A549 (cell line): ENCODE data around the gene CBX5. TPM values are rescaled to one million over a fixed set of nuclear protein-coding genes. Genes with fewer than 3 reads are reported as not detected.

Experiments
- ATAC-seq, 2 experiments: fragments of 200-7000 bp in 1 of 2; fragments of >200 bp in 1 of 2; cut with Nextera tagmentation in 1 of 2; cut with Tn5 transposase in 1 of 2; 3 replicates each; pipeline versions ENCODE4 v1.8.0 to v1.9.1; 2018 to 2020; ENCODE audit warnings: mild to moderate bottlenecking in 1 of 2, moderate library complexity in 1 of 2
- CTCF ChIA-PET: fragments of 300-600 bp; sonication (Branson Sonifier 250); formaldehyde crosslinking; extraction: SDS; loops from one replicate; lab custom pipeline; 2021; ENCODE audit warnings: antibody characterized with exemption, inconsistent platforms; lab: Yijun Ruan, JAX
- POLR2A ChIA-PET: fragments of 350-600 bp; formaldehyde crosslinking; extraction: SDS; loops from one replicate; lab custom pipeline; 2021; ENCODE audit warnings: antibody characterized with exemption, inconsistent platforms; lab: Yijun Ruan, JAX
- DNase-seq, 2 experiments: peaks; one replicate each; pipeline versions ENCODE4 v3.0.0 to v3.0.0-alpha.2; 2011 to 2016; ENCODE audit warnings: low read depth in 1 of 2, low spot score in 1 of 2
- FAIRE-seq: peaks from 2 replicates; lab custom pipeline; 2011; peaks lifted over from hg19 to GRCh38; lab: Jason Lieb, UNC
- H3K27ac ChIP-seq, 2 experiments: fragments of >200 bp; sonication (Bioruptor Twin); formaldehyde crosslinking; 3 replicates each; pipeline ENCODE4 v1.5.1; 2016 to 2017
- H3K4me1 ChIP-seq: fragments of >200 bp; sonication (Bioruptor Twin); formaldehyde crosslinking; 3 replicates; pipeline ENCODE4 v1.6.1; 2016
- H3K4me2 ChIP-seq: fragments of >200 bp; sonication (Bioruptor Twin); formaldehyde crosslinking; 3 replicates; pipeline ENCODE4 v1.6.1; 2016
- H3K4me3 ChIP-seq: fragments of >200 bp; sonication (Bioruptor Twin); formaldehyde crosslinking; 3 replicates; pipeline ENCODE4 v1.5.1; 2016
- H3K9me3 ChIP-seq: fragments of >200 bp; sonication (Bioruptor Twin); formaldehyde crosslinking; 3 replicates; pipeline ENCODE4 v1.6.1; 2016
- ATOH8 ChIP-seq: fragments of 250-450 bp; sonication (Bioruptor Pico); IDR thresholded peaks from 2 replicates; pipeline ENCODE4 v1.5.0; 2020; ENCODE audit warnings: low read depth, mild to moderate bottlenecking, moderate library complexity
- BCL3 ChIP-seq: fragments of >200 bp; sonication (Bioruptor Twin); formaldehyde crosslinking; IDR thresholded peaks from 3 replicates; pipeline ENCODE4 v1.6.1; 2016
- CBX8 ChIP-seq: fragments of 200-600 bp; sonication (generic); IDR thresholded peaks from 2 replicates; pipeline ENCODE4 v1.6.1; 2016
- CEBPB ChIP-seq, 2 experiments: fragments of >200 bp in 1 of 2; sonication (Bioruptor Twin) in 1 of 2; formaldehyde crosslinking in 1 of 2; IDR thresholded peaks; 2 replicates each; pipeline ENCODE4 v1.6.1; 2012 to 2016
- CTCF ChIP-seq: fragments of >200 bp; sonication (Bioruptor Twin); formaldehyde crosslinking; IDR thresholded peaks from 3 replicates; pipeline ENCODE4 v1.5.1; 2016
- ELK1 ChIP-seq: fragments of 150-350 bp; IDR thresholded peaks from 2 replicates; pipeline ENCODE4 v1.6.1; 2014; ENCODE audit warnings: low read depth, mild to moderate bottlenecking, low read length
- EP300 ChIP-seq, 2 experiments: fragments of >200 bp; sonication (Bioruptor Twin); formaldehyde crosslinking; IDR thresholded peaks; 2 replicates in 1 of 2; 3 replicates in 1 of 2; pipeline ENCODE4 v1.6.1; 2016 to 2017
- FOSB ChIP-seq: fragments of 250-450 bp; sonication (Bioruptor Pico); IDR thresholded peaks from 2 replicates; pipeline ENCODE4 v1.5.0; 2020; ENCODE audit warnings: mild to moderate bottlenecking, moderate library complexity
- HEYL ChIP-seq: fragments of 250-450 bp; sonication (Bioruptor Pico); IDR thresholded peaks from 2 replicates; pipeline ENCODE4 v1.8.0; 2021; ENCODE audit warnings: mild to moderate bottlenecking, moderate library complexity
- HMGXB4 ChIP-seq: fragments of 250-450 bp; sonication (Bioruptor Pico); IDR thresholded peaks from 2 replicates; pipeline ENCODE4 v1.5.0; 2021; ENCODE audit warnings: mild to moderate bottlenecking, moderate library complexity, borderline replicate concordance
- HOXA7 ChIP-seq: fragments of 250-450 bp; sonication (Bioruptor Pico); IDR thresholded peaks from 2 replicates; pipeline ENCODE4 v1.5.0; 2020; ENCODE audit warnings: mild to moderate bottlenecking, moderate library complexity
- HOXB5 ChIP-seq: fragments of 250-450 bp; sonication (Bioruptor Pico); IDR thresholded peaks from 2 replicates; pipeline ENCODE4 v1.5.0; 2020; ENCODE audit warnings: mild to moderate bottlenecking, moderate library complexity
- KDM1A ChIP-seq: fragments of 200-600 bp; sonication (generic); IDR thresholded peaks from 2 replicates; pipeline ENCODE4 v1.6.1; 2016; ENCODE audit warnings: low read depth, mild to moderate bottlenecking
- KDM5A ChIP-seq: fragments of 200-600 bp; sonication (generic); IDR thresholded peaks from 2 replicates; pipeline ENCODE4 v1.6.1; 2016; ENCODE audit warnings: antibody characterized with exemption, mild to moderate bottlenecking
- MAZ ChIP-seq: fragments of 150-350 bp; IDR thresholded peaks from 2 replicates; pipeline ENCODE4 v1.6.1; 2014; ENCODE audit warnings: antibody characterized with exemption, low read depth, low read length, borderline replicate concordance
- MYC ChIP-seq: IDR thresholded peaks from 2 replicates; pipeline ENCODE4 v1.6.1; 2012; ENCODE audit warnings: mild to moderate bottlenecking, inconsistent platforms, low read length, improper control_type of control experiment, borderline replicate concordance
- NFE2L2 ChIP-seq: fragments of 150-350 bp; conservative IDR thresholded peaks from 2 replicates; pipeline ENCODE4 v1.6.1; 2014; ENCODE audit warnings: low read length
- PHF8 ChIP-seq: fragments of 200-600 bp; sonication (generic); IDR thresholded peaks from 2 replicates; pipeline ENCODE4 v1.6.1; 2016; ENCODE audit warnings: low read depth, mild to moderate bottlenecking, antibody characterized with exemption, moderate library complexity, borderline replicate concordance
- RAD21 ChIP-seq, 2 experiments: fragments of >200 bp in 1 of 2; sonication (Bioruptor Twin) in 1 of 2; formaldehyde crosslinking in 1 of 2; IDR thresholded peaks in 1 of 2; conservative IDR thresholded peaks in 1 of 2; 2 replicates in 1 of 2; 3 replicates in 1 of 2; pipeline ENCODE4 v1.6.1; 2012 to 2018; ENCODE audit warnings: inconsistent platforms in 1 of 2
- RCOR1 ChIP-seq: fragments of 150-350 bp; IDR thresholded peaks from 2 replicates; pipeline ENCODE4 v1.6.1; 2014; ENCODE audit warnings: antibody characterized with exemption, low read length, low read depth
- TFCP2L1 ChIP-seq: fragments of 250-450 bp; sonication (Bioruptor Pico); IDR thresholded peaks from 2 replicates; pipeline ENCODE4 v1.5.0; 2021; ENCODE audit warnings: mild to moderate bottlenecking
- ZSCAN20 ChIP-seq: fragments of 250-450 bp; sonication (Bioruptor Pico); IDR thresholded peaks from 2 replicates; pipeline ENCODE4 v1.8.0; 2022; ENCODE audit warnings: mild to moderate bottlenecking, moderate library complexity
- WGBS: methylation state at CpG from one replicate; pipeline ENCODE4 v1.1.6; 2017; ENCODE audit errors: missing lambda C conversion rate; 5-methylcytosine and 5-hydroxymethylcytosine counted together
- polyA plus RNA-seq, 4 experiments: library from polyadenylated mRNA; depleted of rRNA in 3 of 4; stranded (reverse); fragments of >200 nt; fragmentation: RNase III in 1 of 4; extraction: RNeasy Plus Mini Kit Qiagen cat#74134 plus additional on column Dnase treatment in 1 of 4; gene quantifications; 2 replicates in 3 of 4; 3 replicates in 1 of 4; pipeline ENCODE4 v1.2.3, GENCODE V29; 2011 to 2017

Gene CBX5
- polyA plus RNA-seq, 2 of the 4 experiments (the other 2 are of a cell fraction), result 39.5 to 129 TPM

- POLR2A ChIA-PET, result interaction anchor here (0.6 kb wide), 1 partner anchor 196 kb away, joined by 3 read pairs; no protein-coding TSS in a partner anchor
- 28% methylated on average over 2 of the region's 2 CpGs for WGBS
Observed at GRCh38 chr12:54213079-54213478, 66.8 kb downstream of the CBX5 start.

GRCh38 chr12:54211920-54212319, 68.0 kb downstream of the CBX5 start:
- no peak overlapping the region for H3K27ac ChIP-seq
- DNase-seq (no peak), FAIRE-seq (no peak), ATAC-seq (no peak)
- POLR2A ChIA-PET, result no interaction called here
- WGBS, result 77% methylated on average over 7 of the region's 7 CpGs
- CTCF ChIA-PET, result interaction anchor here (0.8 to 24.8 kb wide), 6 partner anchors 8 to 225 kb away, joined by 3 to 1074 read pairs (median 64); partner anchors contain the start of genes HOXC10, HOXC5, HOXC8 and HOXC9
- H3K9me3 ChIP-seq, result no peaks in the 10 kb centered on the region
- H3K4me2 ChIP-seq, result no peak overlapping the region
- no peak overlapping the region for H3K4me3 ChIP-seq
- no peak for TF ChIP-seq KDM5A
- TF ChIP-seq HEYL (CRISPR knock-in tag), result no peak
- no peak for TF ChIP-seq TFCP2L1 (CRISPR knock-in tag)
- no peak for TF ChIP-seq FOSB (CRISPR knock-in tag)
- 0 out of 3 replicates have a peak, but pooled peaks cover 4% of the 10 kb centered on the region for H3K4me1 ChIP-seq

More at GRCh38 chr12:54213079-54213478, 66.8 kb downstream of the CBX5 start:
- no peak for FAIRE-seq
- Histone ChIP-seq H3K27ac (no peak overlapping the region), H3K4me1 (peaks cover 9% of the 10 kb centered on the region; the same call in 1 of the 3 replicates), H3K4me2 (no peak overlapping the region), H3K9me3 (no peaks in the 10 kb centered on the region), H3K4me3 (no peak overlapping the region)
- no peak for DNase-seq
- no peak for TF ChIP-seq BCL3
- no peak for TF ChIP-seq PHF8
- TF ChIP-seq CTCF, result no peak
- TF ChIP-seq KDM1A, result no peak
- TF ChIP-seq RAD21 (conservative IDR thresholded peaks at IDR 0.05 in 1 of 2, IDR thresholded peaks at IDR 0.05 in 1 of 2), result no peak
- no peak for TF ChIP-seq CBX8
- no peak for TF ChIP-seq FOSB (CRISPR knock-in tag)
- TF ChIP-seq MYC, result no peak
- no peak for TF ChIP-seq CEBPB (IDR thresholded peaks at IDR 0.05)
- no peak for TF ChIP-seq RCOR1
- no peak for TF ChIP-seq MAZ
- TF ChIP-seq HOXB5 (CRISPR knock-in tag), result no peak
- TF ChIP-seq NFE2L2, result no peak
- TF ChIP-seq ELK1, result no peak
- no peak for TF ChIP-seq ATOH8 (CRISPR knock-in tag)
- CTCF ChIA-PET, result interaction anchor here (0.8 to 5.1 kb wide), 20 partner anchors 7 to 467 kb away, joined by 3 to 113 read pairs (median 32); partner anchors contain the start of genes COPZ1, HOXC10, HOXC5 and HOXC8
- ATAC-seq, result no peak

- WGBS, result 86% methylated on average over 5 of the region's 5 CpGs
- POLR2A ChIA-PET, result no interaction called here
- no peak for DNase-seq
- Histone ChIP-seq H3K4me1 (no peaks in the 10 kb centered on the region), H3K9me3 (no peaks in the 10 kb centered on the region), H3K27ac (no peak overlapping the region), H3K4me2 (no peak overlapping the region), H3K4me3 (no peak overlapping the region)
- no peak for FAIRE-seq
- TF ChIP-seq HOXA7 (CRISPR knock-in tag), result no peak
- TF ChIP-seq HMGXB4 (CRISPR knock-in tag), result no peak
- TF ChIP-seq NFE2L2, result no peak
- TF ChIP-seq KDM1A, result no peak
- TF ChIP-seq ZSCAN20 (CRISPR knock-in tag), result no peak
- TF ChIP-seq EP300 (IDR thresholded peaks at IDR 0.05), result no peak
- CTCF ChIA-PET, result interaction anchor here (0.5 to 24.8 kb wide), 8 partner anchors 9 to 229 kb away, joined by 3 to 1074 read pairs (median 18); partner anchors contain the start of genes HOXC10, HOXC8, HOXC9 and SMUG1
- ATAC-seq, result no peak
Observed at GRCh38 chr12:54210400-54210790, 69.5 kb downstream of the CBX5 start.
